ENCODE data around the gene DOHH.
"Not testable (repeated sequence)": the region's sequence is repeated elsewhere in the genome, so short reads cannot be mapped to it uniquely, and the experiment has no call there.

Gene DOHH

DNA sequence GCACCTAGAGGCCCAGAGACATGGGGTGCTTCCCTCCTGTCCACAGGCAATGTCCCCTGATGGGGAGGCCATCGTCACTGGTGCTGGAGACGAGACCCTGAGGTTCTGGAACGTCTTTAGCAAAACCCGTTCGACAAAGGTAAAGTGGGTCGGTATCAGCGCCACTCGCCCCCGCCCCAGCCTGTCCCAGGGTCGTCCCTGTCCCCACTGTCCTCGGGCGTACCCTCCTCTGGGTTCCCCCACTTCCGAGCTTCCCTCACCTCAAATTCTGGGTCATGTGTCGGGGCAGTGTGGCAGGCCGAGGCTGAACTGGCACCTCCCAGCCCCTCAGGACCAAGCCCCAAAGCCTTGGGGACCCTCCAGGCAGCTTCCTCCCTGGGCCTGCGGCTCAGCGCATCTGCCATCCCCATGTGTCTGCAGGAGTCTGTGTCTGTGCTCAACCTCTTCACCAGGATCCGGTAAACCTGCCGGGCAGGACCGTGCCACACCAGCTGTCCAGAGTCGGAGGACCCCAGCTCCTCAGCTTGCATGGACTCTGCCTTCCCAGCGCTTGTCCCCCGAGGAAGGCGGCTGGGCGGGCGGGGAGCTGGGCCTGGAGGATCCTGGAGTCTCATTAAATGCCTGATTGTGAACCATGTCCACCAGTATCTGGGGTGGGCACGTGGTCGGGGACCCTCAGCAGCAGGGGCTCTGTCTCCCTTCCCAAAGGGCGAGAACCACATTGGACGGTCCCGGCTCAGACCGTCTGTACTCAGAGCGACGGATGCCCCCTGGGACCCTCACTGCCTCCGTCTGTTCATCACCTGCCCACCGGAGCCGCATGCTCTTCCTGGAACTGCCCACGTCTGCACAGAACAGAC is 34.1 kb upstream of the DOHH start:
- no peak for DNase-seq

DNA sequence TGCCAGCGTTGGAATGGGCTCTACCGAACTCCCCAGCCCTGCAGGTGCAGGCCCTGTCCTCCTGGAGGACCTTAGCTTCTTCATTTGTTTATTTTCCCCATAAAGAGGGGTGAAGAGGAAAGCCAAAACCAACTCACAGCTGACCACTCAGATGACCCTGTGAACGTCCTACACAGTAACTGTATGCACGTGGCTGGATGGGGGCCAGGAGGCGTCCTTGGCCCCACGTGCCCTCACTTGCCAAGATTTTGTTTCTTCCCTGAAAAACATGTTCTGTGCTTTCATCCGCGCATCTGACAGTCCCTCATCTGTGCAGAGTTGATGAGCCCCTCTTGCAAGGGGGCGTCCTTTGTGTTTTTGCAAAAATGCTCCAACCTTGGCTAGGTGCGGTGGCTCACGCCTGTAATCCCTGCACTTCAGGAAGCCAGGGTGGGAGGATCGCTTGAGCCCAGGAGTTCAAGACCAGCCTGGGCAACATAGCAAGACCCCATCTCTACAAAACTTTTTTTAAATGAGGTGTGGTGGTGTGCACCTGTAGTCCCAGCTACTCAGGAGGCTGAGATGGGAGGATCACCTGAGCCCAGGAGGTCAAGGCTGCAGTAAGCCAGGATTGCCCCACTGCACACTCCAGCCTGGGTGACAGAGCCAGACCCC is 33.2 kb upstream of the DOHH start:
- no peak for DNase-seq

DNA sequence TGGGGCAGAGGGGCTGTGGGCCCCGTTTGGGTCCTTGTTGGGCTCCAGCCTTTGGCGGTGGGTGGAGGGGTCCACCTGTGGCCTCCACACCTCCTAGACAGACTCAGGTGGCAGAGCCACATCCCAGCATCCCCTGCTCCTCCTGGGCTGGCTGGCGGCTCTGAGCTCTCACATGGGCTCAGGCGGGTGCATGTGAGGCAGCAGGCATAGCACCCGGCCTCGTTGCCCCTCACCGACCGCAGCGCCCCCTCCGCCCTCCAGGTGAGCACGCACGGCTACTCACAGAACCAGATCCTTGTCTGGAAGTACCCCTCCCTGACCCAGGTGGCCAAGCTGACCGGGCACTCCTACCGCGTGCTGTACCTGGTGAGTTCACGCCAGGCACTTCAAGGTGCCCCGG is 32.6 kb upstream of the DOHH start:
- no peak for DNase-seq

- no peak for DNase-seq
These were observed 31.8 kb upstream of the DOHH start for GRCh38 chr19:3532154-3532786.

DNA sequence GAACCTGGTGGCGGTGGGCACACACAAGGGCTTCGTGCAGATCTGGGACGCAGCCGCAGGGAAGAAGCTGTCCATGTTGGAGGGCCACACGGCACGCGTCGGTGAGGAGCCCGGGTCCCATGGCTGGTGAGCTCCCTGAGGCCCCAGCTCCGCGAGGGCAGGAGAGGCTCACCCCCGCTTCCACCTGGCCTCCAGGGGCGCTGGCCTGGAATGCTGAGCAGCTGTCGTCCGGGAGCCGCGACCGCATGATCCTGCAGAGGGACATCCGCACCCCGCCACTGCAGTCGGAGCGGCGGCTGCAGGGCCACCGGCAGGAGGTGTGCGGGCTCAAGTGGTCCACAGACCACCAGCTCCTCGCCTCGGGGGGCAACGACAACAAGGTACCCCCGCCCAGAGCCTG is 31.2 kb upstream of the DOHH start:
- DNase-seq, result no peak

GRCh38 chr19:3530389-3530788 is 29.9 kb upstream of the DOHH start:
- no peak for DNase-seq

DNA sequence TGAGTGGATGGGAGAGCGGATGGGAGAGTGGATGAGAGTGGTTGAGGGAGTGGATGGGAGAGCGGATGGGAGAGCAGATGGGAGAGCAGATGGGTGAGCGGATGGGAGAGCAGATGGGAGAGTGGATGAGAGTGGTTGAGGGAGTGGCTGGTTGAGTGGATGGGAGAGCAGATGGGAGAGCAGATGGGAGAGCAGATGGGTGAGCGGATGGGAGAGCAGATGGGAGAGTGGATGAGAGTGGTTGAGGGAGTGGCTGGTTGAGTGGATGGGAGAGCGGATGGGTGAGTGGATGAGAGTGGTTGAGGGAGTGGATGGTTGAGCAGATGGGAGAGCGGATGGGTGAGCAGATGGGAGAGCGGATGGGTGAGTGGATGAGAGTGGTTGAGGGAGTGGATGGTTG is 28.8 kb upstream of the DOHH start:
- not testable (repeated sequence) for DNase-seq

DNA sequence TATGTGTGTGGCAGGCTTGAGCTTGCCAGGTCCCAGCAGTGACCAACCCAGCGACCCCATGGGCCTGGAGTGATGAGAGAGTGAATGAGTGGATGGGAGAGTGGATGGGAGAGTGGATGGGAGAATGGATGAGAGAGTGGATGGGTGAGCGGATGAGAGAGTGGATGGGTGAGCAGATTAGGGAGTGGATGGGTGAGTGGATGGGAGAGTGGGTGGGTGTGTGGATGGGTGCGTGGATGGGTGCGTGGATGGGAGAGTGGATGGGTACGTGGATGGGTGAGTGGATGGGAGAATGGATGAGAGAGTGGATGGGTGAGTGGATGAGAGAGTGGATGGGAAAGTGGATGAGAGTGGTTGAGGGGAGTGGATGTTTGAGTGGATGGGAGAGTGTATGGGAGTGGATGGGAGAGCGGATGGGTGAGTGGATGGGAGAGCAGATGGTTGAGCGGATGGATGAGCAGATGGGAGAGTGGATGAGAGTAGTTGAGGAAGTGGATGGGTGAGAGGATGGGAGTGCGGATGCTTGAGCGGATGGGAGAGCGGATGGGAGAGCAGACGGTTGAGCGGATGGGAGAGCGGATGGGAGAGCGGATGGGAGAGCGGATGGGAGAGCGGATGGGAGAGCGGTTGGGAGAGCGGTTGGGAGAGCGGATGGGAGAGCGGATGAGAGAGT is 28.2 kb upstream of the DOHH start:
- DNase-seq, result no peak

GRCh38 chr19:3528080-3528479 is 27.6 kb upstream of the DOHH start:
- DNase-seq, result no peak

DNA sequence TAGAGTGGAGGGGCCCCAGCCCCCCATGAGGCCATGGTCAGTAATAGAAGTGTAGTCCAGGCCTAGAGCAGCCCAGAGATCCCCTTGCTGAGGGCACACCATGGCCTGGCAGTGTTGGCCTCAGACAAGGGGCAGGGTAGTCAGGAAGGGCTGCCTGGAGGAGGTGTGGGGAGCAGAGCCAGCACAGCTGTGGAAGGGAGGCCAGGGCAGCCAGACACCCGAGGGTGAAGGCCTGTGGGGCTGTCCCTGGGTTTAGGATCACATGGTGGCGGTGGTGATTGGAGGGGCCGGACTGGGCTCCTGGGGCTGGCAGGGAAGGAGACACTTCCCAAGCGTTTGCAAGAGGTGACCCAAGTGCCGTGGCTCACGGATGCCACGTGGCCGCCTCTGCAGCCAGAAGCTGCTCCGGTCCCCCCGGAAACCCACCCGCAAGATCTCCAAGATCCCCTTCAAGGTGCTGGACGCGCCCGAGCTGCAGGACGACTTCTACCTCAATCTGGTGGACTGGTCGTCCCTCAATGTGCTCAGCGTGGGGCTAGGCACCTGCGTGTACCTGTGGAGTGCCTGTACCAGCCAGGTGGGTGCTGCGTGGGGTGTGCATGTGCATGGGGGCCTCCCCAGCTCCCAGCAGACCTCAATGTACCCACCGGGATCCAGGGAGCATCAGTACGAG is 26.9 kb upstream of the DOHH start:
- DNase-seq, result no peak

GRCh38 chr19:3526507-3527237 is 26.2 kb upstream of the DOHH start:
- DNase-seq, result no peak

GRCh38 chr19:3524904-3525451 is 24.5 kb upstream of the DOHH start:
- DNase-seq, result no peak

- no peak for DNase-seq
These were observed 23.8 kb upstream of the DOHH start for GRCh38 chr19:3524078-3524842.

GRCh38 chr19:3523361-3524077 is 23.0 kb upstream of the DOHH start:
- no peak for DNase-seq

DNA sequence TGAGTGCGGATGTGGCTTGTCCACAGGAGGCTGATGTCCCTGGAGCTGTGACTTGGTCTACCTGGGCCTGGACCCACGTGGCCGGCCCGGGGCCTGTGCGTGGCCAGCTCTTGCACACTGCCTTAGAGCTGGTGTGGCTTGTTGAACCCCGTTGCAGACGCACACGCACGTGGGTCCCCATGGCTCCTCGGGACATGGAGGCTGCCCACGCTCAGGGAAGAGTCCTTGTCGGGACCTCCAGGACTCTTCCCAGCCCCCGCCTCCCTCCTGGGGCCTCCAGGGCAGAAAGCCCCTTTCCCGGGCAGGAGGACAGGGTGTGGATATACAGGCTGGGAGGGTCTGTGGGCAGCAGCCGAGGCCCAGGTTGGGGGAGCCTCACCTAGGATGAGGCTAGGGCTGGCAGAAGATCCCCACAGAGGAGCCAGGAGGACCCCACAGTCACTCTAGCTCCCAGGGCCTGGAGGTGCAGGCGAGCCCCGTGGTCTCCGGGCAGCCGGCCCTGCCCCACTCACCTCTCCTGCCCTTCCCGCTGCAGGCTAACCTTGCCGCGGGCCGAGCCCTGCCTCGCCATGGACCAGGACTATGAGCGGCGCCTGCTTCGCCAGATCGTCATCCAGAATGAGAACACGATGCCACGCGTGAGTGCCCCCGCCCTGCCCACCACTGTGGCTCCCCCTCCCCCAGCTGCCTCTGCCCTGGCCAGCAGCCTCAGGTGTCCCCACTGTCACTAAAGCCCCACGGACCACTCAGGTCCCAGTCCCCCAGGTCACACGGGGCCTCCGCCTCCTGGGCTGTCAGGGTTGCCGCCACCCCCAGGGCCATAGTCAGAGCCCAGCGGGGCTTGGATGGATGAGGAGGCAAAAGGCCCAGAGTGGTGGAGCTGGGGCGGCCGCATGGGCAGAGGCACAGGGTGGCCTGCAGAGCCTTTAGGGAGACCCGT is 22.2 kb upstream of the DOHH start:
- DNase-seq, result no peak

GRCh38 chr19:3521104-3521445 is 20.6 kb upstream of the DOHH start:
- no peak for DNase-seq

GRCh38 chr19:3520166-3521103 is 20.0 kb upstream of the DOHH start:
- no peak for DNase-seq

DNA sequence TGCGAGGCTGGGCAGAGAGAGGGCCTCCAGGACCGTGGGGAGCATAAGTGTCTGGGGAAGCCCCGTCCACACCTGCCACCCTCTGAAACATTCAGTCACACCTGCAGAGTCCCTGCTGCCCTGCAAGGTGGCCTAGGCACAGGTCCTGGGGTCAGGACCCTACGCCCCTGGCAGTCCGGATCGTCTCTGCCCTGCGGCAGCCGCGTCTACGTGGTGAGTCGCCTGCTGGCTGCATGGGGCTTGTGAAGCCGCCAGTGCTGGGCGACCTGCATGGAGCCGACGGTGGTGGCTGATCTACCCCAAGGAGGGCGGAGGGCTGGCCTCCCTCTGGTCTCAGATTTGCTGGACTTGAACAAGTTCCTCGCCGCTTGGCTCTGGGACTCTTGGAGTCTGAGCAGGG is 18.7 kb upstream of the DOHH start:
- DNase-seq, result no peak
